HCT116 (cell line): ENCODE measurements around the gene MAOA. TPM values are rescaled to one million over a fixed set of nuclear protein-coding genes. Genes with fewer than 3 reads are reported as not detected.
"Not testable (repeated sequence)": the region's sequence is repeated elsewhere in the genome, so short reads cannot be mapped to it uniquely, and the experiment has no call there.

ENCODE experiments used
- ATAC-seq: fragments of 200-7000 bp; cut with Tn5 transposase; 2 replicates; pipeline ENCODE4 v1.9.1; 2020; ENCODE audit warnings: mild to moderate bottlenecking, moderate library complexity
- BruUV-seq: library from RNA; stranded (reverse); fragments of 400-500 nt; replicated peaks from 2 replicates; lab custom pipeline; 2021; lab: Mats Ljungman, UMichigan
- CTCF ChIA-PET: fragments of 300-600 bp; sonication (Branson Sonifier 250); formaldehyde crosslinking; loops from one replicate; lab custom pipeline; 2021; ENCODE audit warnings: antibody characterized with exemption; lab: Charles Lee
- POLR2A ChIA-PET: fragments of 300-600, 350-600 bp; sonication (Branson Sonifier 250); formaldehyde crosslinking; loops from one replicate; lab custom pipeline; 2021; ENCODE audit warnings: antibody characterized with exemption; lab: Charles Lee
- RAD21 ChIA-PET, 2 experiments: fragments of 300-600 bp; sonication (Branson Sonifier 250); formaldehyde crosslinking; loops; one replicate each; lab custom pipeline; 2023; ENCODE audit warnings: low total read pairs in 2 of 2; ENCODE audit not compliant: uncharacterized antibody in 2 of 2, unreplicated experiment in 2 of 2, low non-redundant PET in 1 of 2; lab: Charles Lee
- DNase-seq: peaks from one replicate; pipeline ENCODE4 v3.0.0-alpha.2; 2010; ENCODE audit warnings: low read depth, low spot score
- H2AFZ ChIP-seq: fragments of 200-600 bp; shearing (Covaris generic), sonication (generic); 2 replicates; pipeline ENCODE4 v1.6.1; 2017; ENCODE audit warnings: low read depth, mixed run types, mixed read lengths, antibody characterized with exemption, low read length; ENCODE audit not compliant: poor library complexity, severe bottlenecking
- H3K27ac ChIP-seq: 2 replicates; pipeline ENCODE4 v1.5.1; 2012; ENCODE audit warnings: low read depth, low read length
- H3K27me3 ChIP-seq: fragments of 200-600 bp; sonication (generic); 2 replicates; pipeline ENCODE4 v1.6.1; 2016; ENCODE audit warnings: mixed run types, low read length, mixed read lengths; ENCODE audit not compliant: insufficient read depth
- H3K36me3 ChIP-seq, 2 experiments: fragments of 200-500 bp in 1 of 2; fragments of 200-600 bp in 1 of 2; sonication (Bioruptor generic) in 1 of 2; sonication (generic) in 1 of 2; 2 replicates each; pipeline versions ENCODE4 v1.5.1 to v1.6.1; 2014 to 2016; ENCODE audit warnings: low read length in 2 of 2, inconsistent platforms in 1 of 2, mixed read lengths in 1 of 2, mixed run types in 1 of 2; ENCODE audit not compliant: insufficient read depth in 2 of 2, control insufficient read depth in 1 of 2
- H3K4me1 ChIP-seq, 2 experiments: fragments of 200-600 bp in 1 of 2; sonication (generic) in 1 of 2; 2 replicates each; pipeline versions ENCODE4 v1.5.1 to v1.6.1; 2012 to 2017; ENCODE audit warnings: low read length in 2 of 2, inconsistent platforms in 1 of 2, mild to moderate bottlenecking in 1 of 2, mixed read lengths in 1 of 2, mixed run types in 1 of 2, moderate library complexity in 1 of 2; ENCODE audit not compliant: insufficient read depth in 2 of 2, control insufficient read depth in 1 of 2
- H3K4me2 ChIP-seq: fragments of 200-600 bp; sonication (generic); 2 replicates; pipeline ENCODE4 v1.6.1; 2017; ENCODE audit warnings: mixed run types, low read length, mixed read lengths
- H3K4me3 ChIP-seq, 2 experiments: fragments of 200-600 bp in 1 of 2; sonication (generic) in 1 of 2; replicated peaks in 1 of 2; 2 replicates each; pipeline ENCODE4 v1.5.1; 2011 to 2016; ENCODE audit warnings: low read length in 2 of 2, control low read depth in 1 of 2, low read depth in 1 of 2, mild to moderate bottlenecking in 1 of 2, mixed read lengths in 1 of 2, mixed run types in 1 of 2
- H3K79me2 ChIP-seq: fragments of 200-600 bp; sonication (generic); 2 replicates; pipeline ENCODE4 v1.6.1; 2017; ENCODE audit warnings: mild to moderate bottlenecking, mixed run types, low read length, moderate library complexity, mixed read lengths; ENCODE audit not compliant: insufficient read depth
- H3K9ac ChIP-seq: fragments of 200-600 bp; sonication (generic); 2 replicates; pipeline ENCODE4 v1.6.1; 2016; ENCODE audit warnings: low read length, mixed read lengths
- H3K9me2 ChIP-seq: fragments of 200-600 bp; sonication (generic), shearing (Covaris generic); 2 replicates; pipeline ENCODE4 v1.6.1; 2017; ENCODE audit warnings: mixed run types, mild to moderate bottlenecking, moderate library complexity; ENCODE audit not compliant: insufficient read depth
- H3K9me3 ChIP-seq, 2 experiments: fragments of 200-500 bp in 1 of 2; fragments of 200-600 bp in 1 of 2; sonication (Bioruptor generic) in 1 of 2; sonication (generic) in 1 of 2; 2 replicates each; pipeline ENCODE4 v1.6.1; 2014 to 2017; ENCODE audit warnings: low read length in 2 of 2, mixed read lengths in 2 of 2, inconsistent platforms in 1 of 2, low read depth in 1 of 2, mild to moderate bottlenecking in 1 of 2, mixed run types in 1 of 2, moderate library complexity in 1 of 2; ENCODE audit not compliant: control insufficient read depth in 1 of 2, insufficient read depth in 1 of 2
- H4K20me1 ChIP-seq: fragments of 200-600 bp; sonication (generic), shearing (Covaris generic); 2 replicates; pipeline ENCODE4 v1.6.1; 2017; ENCODE audit warnings: mixed run types, mild to moderate bottlenecking, moderate library complexity; ENCODE audit not compliant: insufficient read depth
- CEBPB ChIP-seq: IDR thresholded peaks from 2 replicates; pipeline ENCODE4 v1.6.1; 2012; ENCODE audit warnings: low read depth
- MAX ChIP-seq: IDR thresholded peaks from 2 replicates; pipeline ENCODE4 v1.6.1; 2012
- intact Hi-C: fragments of 100-400 bp; cut with micrococcal nuclease; formaldehyde crosslinking; loops from 2 replicates; pipeline ENCODE4 v1.10.0; 2022
- total RNA-seq: library from RNA; stranded (reverse); gene quantifications from one replicate; pipeline ENCODE4 v1.2.1, GENCODE V29; 2021; ENCODE audit not compliant: unreplicated experiment

Gene MAOA
- total RNA-seq, 1 experiment from 2014 or later = 13.6 TPM

- no peak for DNase-seq
- no peaks in the 10 kb centered on the region for H3K79me2 ChIP-seq
- RAD21 ChIA-PET = no interaction called here
- no peak overlapping the region for H3K4me3 ChIP-seq
- H3K4me2 ChIP-seq = no peak overlapping the region
- no peaks in the 10 kb centered on the region for H3K9me2 ChIP-seq
- no peaks in the 10 kb centered on the region for H4K20me1 ChIP-seq
- intact Hi-C loops = no loop called here
- H3K9me3 ChIP-seq = no peaks in the 10 kb centered on the region
- no peak for TF ChIP-seq CEBPB
- no peak for TF ChIP-seq MAX
- no peak for ATAC-seq
- H3K27me3 ChIP-seq = no peaks in the 10 kb centered on the region
- BruUV-seq = no TSS peak
- H3K9ac ChIP-seq = no peak overlapping the region
- CTCF ChIA-PET = no interaction called here
- H3K4me1 ChIP-seq = no peaks in the 10 kb centered on the region
- no peaks in the 10 kb centered on the region for H3K36me3 ChIP-seq
- H2AFZ ChIP-seq = no peak overlapping the region
- POLR2A ChIA-PET = no interaction called here
- no peak overlapping the region for H3K27ac ChIP-seq
These were observed 37.5 kb upstream of the MAOA start for GRCh38 chrX:43618366-43619205.

GRCh38 chrX:43619861-43620260 lies 36.2 kb upstream of the MAOA start:
- ATAC-seq, H3K4me2 ChIP-seq, H3K9me2 ChIP-seq, H3K4me1 ChIP-seq, H2AFZ ChIP-seq, H3K79me2 ChIP-seq, BruUV-seq, H4K20me1 ChIP-seq, POLR2A ChIA-PET, CTCF ChIA-PET, H3K4me3 ChIP-seq, H3K9me3 ChIP-seq, RAD21 ChIA-PET, DNase-seq, H3K36me3 ChIP-seq, intact Hi-C loops, H3K27ac ChIP-seq, H3K27me3 ChIP-seq, H3K9ac ChIP-seq: not testable (repeated sequence)
